PC-9 (cell line): Measurements from ENCODE around the gene C12orf60. TPM values are rescaled to one million over a fixed set of nuclear protein-coding genes. Genes with fewer than 3 reads are reported as not detected.

Experiments
- BruUV-seq: library from RNA; stranded (reverse); fragments of 400-500 nt; replicated peaks from 2 replicates; lab custom pipeline; 2021; lab: Mats Ljungman, UMichigan
- CTCF ChIA-PET: fragments of 300-600 bp; sonication (Branson Sonifier 250); formaldehyde crosslinking; loops from one replicate; lab custom pipeline; 2022; ENCODE audit warnings: antibody characterized with exemption; lab: Charles Lee
- POLR2A ChIA-PET: fragments of 300-600 bp; sonication (Branson Sonifier 250); formaldehyde crosslinking; loops from one replicate; lab custom pipeline; 2022; ENCODE audit warnings: antibody characterized with exemption; ENCODE audit not compliant: unreplicated experiment; lab: Charles Lee
- DNase-seq, 2 experiments: peaks; one replicate each; pipeline versions ENCODE4 v3.0.0 to v3.0.0-alpha.2; 2015 to 2022; ENCODE audit warnings: mixed read lengths in 1 of 2
- H2AFZ ChIP-seq: fragments of 200-600 bp; sonication (generic); 2 replicates; pipeline ENCODE4 v1.8.1; 2017; ENCODE audit warnings: antibody characterized with exemption
- H3F3A ChIP-seq: fragments of 200-600 bp; sonication (generic); 2 replicates; pipeline ENCODE4 v1.8.1; 2017; ENCODE audit warnings: antibody characterized with exemption, mild to moderate bottlenecking, low read depth; ENCODE audit not compliant: insufficient read depth
- H3K27ac ChIP-seq: fragments of 200-600 bp; sonication (generic); 2 replicates; pipeline ENCODE4 v1.6.1; 2016; ENCODE audit warnings: mixed run types
- H3K27me3 ChIP-seq: fragments of 200-600 bp; sonication (generic); 2 replicates; pipeline ENCODE4 v1.6.1; 2016; ENCODE audit warnings: low read depth, mixed run types; ENCODE audit not compliant: insufficient read depth
- H3K36me3 ChIP-seq: fragments of 200-600 bp; sonication (generic); 2 replicates; pipeline ENCODE4 v1.6.1; 2016; ENCODE audit warnings: low read depth, mixed run types
- H3K4me1 ChIP-seq: fragments of 200-600 bp; sonication (generic); replicated peaks from 2 replicates; pipeline ENCODE4 v1.6.1; 2016; ENCODE audit warnings: mixed run types; ENCODE audit not compliant: insufficient read depth
- H3K4me2 ChIP-seq: fragments of 200-600 bp; sonication (generic); 2 replicates; pipeline ENCODE4 v1.6.1; 2017; ENCODE audit warnings: mixed run types
- H3K4me3 ChIP-seq: fragments of 200-600 bp; sonication (generic); 2 replicates; pipeline ENCODE4 v1.6.1; 2016; ENCODE audit warnings: mixed run types
- H3K79me2 ChIP-seq: fragments of 200-600 bp; sonication (generic); 2 replicates; pipeline ENCODE4 v1.6.1; 2017; ENCODE audit warnings: low read depth, mixed run types
- H3K9me2 ChIP-seq: fragments of 200-600 bp; sonication (generic); 2 replicates; pipeline ENCODE4 v1.8.1; 2017; ENCODE audit warnings: mild to moderate bottlenecking; ENCODE audit not compliant: insufficient read depth
- H3K9me3 ChIP-seq: fragments of 200-600 bp; sonication (generic); 2 replicates; pipeline ENCODE4 v1.8.1; 2016; ENCODE audit warnings: low read depth; ENCODE audit not compliant: insufficient read depth
- H4K20me1 ChIP-seq: fragments of 200-600 bp; sonication (generic); 2 replicates; pipeline ENCODE4 v1.8.1; 2017; ENCODE audit not compliant: insufficient read depth
- CTCF ChIP-seq: fragments of 200-600 bp; sonication (generic); conservative IDR thresholded peaks from 2 replicates; pipeline ENCODE4 v1.6.1; 2017; ENCODE audit warnings: mixed run types, antibody characterized with exemption, mild to moderate bottlenecking, moderate library complexity
- EZH2 ChIP-seq: fragments of 200-600 bp; sonication (generic); IDR thresholded peaks from 2 replicates; pipeline ENCODE4 v1.8.0; 2017; ENCODE audit warnings: antibody characterized with exemption, low read depth
- intact Hi-C: fragments of 100-400 bp; cut with micrococcal nuclease; formaldehyde crosslinking; loops from one replicate; pipeline ENCODE4 v1.10.0; 2022; ENCODE audit not compliant: unreplicated experiment
- total RNA-seq: library from RNA; stranded (reverse); gene quantifications from 2 replicates; pipeline ENCODE4 v1.2.3, GENCODE V29; 2021

The C12orf60 gene
- total RNA-seq, 1 experiment from 2014 or later = 4.0 TPM

GRCh38 chr12:14845350-14845750 is 41.9 kb downstream of the C12orf60 start:
- peak; percentile 40 to 52 for DNase-seq
- Histone ChIP-seq H3K36me3 (no peaks in the 10 kb centered on the region), H3K27me3 (no peaks in the 10 kb centered on the region), H4K20me1 (no peaks in the 10 kb centered on the region), H3K4me2 (peak overlapping the region; percentile 23; the same call in 1 of the 2 replicates), H3K27ac (no peak overlapping the region), H3K4me3 (no peak overlapping the region), H2AFZ (0 out of 2 replicates have a peak overlapping the region, but pooled peaks have one; percentile 31), H3K4me1 (peaks cover 33% of the 10 kb centered on the region), H3K9me3 (no peaks in the 10 kb centered on the region), H3F3A (no peaks in the 10 kb centered on the region), H3K79me2 (no peaks in the 10 kb centered on the region), H3K9me2 (no peaks in the 10 kb centered on the region)
- ChIA-PET CTCF (interaction anchor here (1.1 kb wide), 1 partner anchor 150 kb away, joined by 3 read pairs; no protein-coding TSS in a partner anchor), POLR2A (no interaction called here)
- TF ChIP-seq CTCF = peak; percentile 93
- TF ChIP-seq EZH2 = no peak
- intact Hi-C loops = loop anchor here (1.0 to 10.0 kb wide), 11 partner anchors 34 to 677 kb away; partner anchors contain the start of gene RERG
- no TSS peak for BruUV-seq

- H3K4me3 ChIP-seq = no peak overlapping the region
- no peaks in the 10 kb centered on the region for H3K9me2 ChIP-seq
- no peaks in the 10 kb centered on the region for H3K9me3 ChIP-seq
- 0 out of 2 replicates have a peak overlapping the region, but pooled peaks have one; percentile 23 for H3K4me2 ChIP-seq
- TF ChIP-seq CTCF (no peak), EZH2 (no peak)
- H3F3A ChIP-seq = no peaks in the 10 kb centered on the region
- H2AFZ ChIP-seq = no peak overlapping the region
- H4K20me1 ChIP-seq = no peaks in the 10 kb centered on the region
- intact Hi-C loops = loop anchor here (10.0 kb wide), 2 partner anchors 309 to 611 kb away; no protein-coding TSS in a partner anchor
- BruUV-seq = no TSS peak
- no peaks in the 10 kb centered on the region for H3K27me3 ChIP-seq
- DNase-seq = no peak
- H3K27ac ChIP-seq = no peak overlapping the region
- CTCF ChIA-PET = interaction anchor here (1.1 kb wide), 1 partner anchor 150 kb away, joined by 3 read pairs; no protein-coding TSS in a partner anchor
- peaks cover 32% of the 10 kb centered on the region for H3K4me1 ChIP-seq
- POLR2A ChIA-PET = no interaction called here
- H3K79me2 ChIP-seq = no peaks in the 10 kb centered on the region
- H3K36me3 ChIP-seq = no peaks in the 10 kb centered on the region
These were observed 42.6 kb downstream of the C12orf60 start for GRCh38 chr12:14846042-14846587.

GRCh38 chr12:14846876-14847580 is 43.6 kb downstream of the C12orf60 start:
- TF ChIP-seq CTCF (no peak), EZH2 (no peak)
- Histone ChIP-seq H3K36me3 (no peaks in the 10 kb centered on the region), H3K79me2 (no peaks in the 10 kb centered on the region), H3K4me2 (no peak overlapping the region), H3F3A (no peaks in the 10 kb centered on the region), H3K4me3 (no peak overlapping the region), H3K4me1 (peaks cover 23% of the 10 kb centered on the region), H2AFZ (no peak overlapping the region), H3K9me3 (no peaks in the 10 kb centered on the region), H3K9me2 (no peaks in the 10 kb centered on the region), H3K27ac (no peak overlapping the region), H4K20me1 (no peaks in the 10 kb centered on the region), H3K27me3 (no peaks in the 10 kb centered on the region)
- ChIA-PET CTCF (interaction anchor here (0.6 kb wide), 1 partner anchor 87 kb away, joined by 4 read pairs; no protein-coding TSS in a partner anchor), POLR2A (interaction anchor here (0.6 kb wide), 1 partner anchor 694 kb away, joined by 3 read pairs; no protein-coding TSS in a partner anchor)
- no peak for DNase-seq
- no TSS peak for BruUV-seq
- intact Hi-C loops = loop anchor here (10.0 kb wide), 2 partner anchors 308 to 612 kb away; no protein-coding TSS in a partner anchor
